ENCODE data around the gene SCN3A.

Gene SCN3A

GRCh38 chr2:165056564-165056963 is 147.3 kb downstream of the SCN3A start:
- no peak for DNase-seq (ENCODE audit: low spot score)

GRCh38 chr2:165055082-165055851 is 148.6 kb downstream of the SCN3A start:
- DNase-seq (ENCODE audit: low spot score): no peak

GRCh38 chr2:165054652-165055051 is 149.2 kb downstream of the SCN3A start:
- DNase-seq (ENCODE audit: low spot score): no peak

GRCh38 chr2:165044505-165045303 is 159.1 kb downstream of the SCN3A start:
- no peak for DNase-seq (ENCODE audit: low spot score)
